ENCODE data around the gene NMT2.

The NMT2 gene

DNA sequence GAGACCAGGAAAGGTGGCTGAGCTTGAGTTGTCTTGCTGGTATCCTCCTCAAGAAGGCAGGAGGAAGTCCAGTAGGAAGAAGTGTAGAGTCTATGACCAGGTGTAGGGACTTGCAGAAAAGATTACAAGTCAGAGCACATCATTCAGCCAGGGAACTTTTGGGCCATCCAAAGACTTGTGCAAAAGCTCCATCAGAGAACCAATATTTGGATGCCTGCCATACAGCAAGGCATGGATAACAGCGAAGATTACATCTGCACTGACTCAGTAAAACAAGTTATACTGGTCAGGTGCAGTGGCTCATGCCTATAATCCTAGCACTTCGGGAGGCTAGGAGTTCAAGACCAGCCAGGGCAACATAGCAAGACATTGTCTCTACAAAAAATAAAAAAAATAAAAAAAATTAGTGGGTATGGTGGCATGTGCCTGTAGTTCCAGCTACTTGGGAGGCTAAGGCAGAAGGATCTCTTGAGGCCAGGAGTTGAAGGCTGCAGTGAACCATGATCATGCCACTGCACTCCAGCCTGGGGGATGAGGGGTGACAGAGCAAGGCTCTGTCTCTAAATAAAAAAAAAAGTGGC, 13.2 kb upstream of the NMT2 start:
- no peak for DNase-seq (ENCODE audit: low read depth in 2 of 2)
- no peak overlapping the region for H3K4me3 ChIP-seq (replicated peaks in 1 of 2; ENCODE audit: low read depth in 2 of 2, low read length in 2 of 2)
- TF ChIP-seq, protein P1, sequence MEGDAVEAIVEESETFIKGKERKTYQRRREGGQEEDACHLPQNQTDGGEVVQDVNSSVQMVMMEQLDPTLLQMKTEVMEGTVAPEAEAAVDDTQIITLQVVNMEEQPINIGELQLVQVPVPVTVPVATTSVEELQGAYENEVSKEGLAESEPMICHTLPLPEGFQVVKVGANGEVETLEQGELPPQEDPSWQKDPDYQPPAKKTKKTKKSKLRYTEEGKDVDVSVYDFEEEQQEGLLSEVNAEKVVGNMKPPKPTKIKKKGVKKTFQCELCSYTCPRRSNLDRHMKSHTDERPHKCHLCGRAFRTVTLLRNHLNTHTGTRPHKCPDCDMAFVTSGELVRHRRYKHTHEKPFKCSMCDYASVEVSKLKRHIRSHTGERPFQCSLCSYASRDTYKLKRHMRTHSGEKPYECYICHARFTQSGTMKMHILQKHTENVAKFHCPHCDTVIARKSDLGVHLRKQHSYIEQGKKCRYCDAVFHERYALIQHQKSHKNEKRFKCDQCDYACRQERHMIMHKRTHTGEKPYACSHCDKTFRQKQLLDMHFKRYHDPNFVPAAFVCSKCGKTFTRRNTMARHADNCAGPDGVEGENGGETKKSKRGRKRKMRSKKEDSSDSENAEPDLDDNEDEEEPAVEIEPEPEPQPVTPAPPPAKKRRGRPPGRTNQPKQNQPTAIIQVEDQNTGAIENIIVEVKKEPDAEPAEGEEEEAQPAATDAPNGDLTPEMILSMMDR (IDR thresholded peaks at IDR 0.05; ENCODE audit: low read depth, low read length): no peak

GRCh38 chr10:15180736-15181135, 12.2 kb upstream of the NMT2 start:
- H3K4me3 ChIP-seq (replicated peaks in 1 of 2; ENCODE audit: low read depth in 2 of 2, low read length in 2 of 2): no peak overlapping the region
- TF ChIP-seq, protein P1 (IDR thresholded peaks at IDR 0.05; ENCODE audit: low read depth, low read length): no peak
- peak in 1 of 2 donors; percentile 63 for DNase-seq (ENCODE audit: low read depth in 2 of 2)

DNA sequence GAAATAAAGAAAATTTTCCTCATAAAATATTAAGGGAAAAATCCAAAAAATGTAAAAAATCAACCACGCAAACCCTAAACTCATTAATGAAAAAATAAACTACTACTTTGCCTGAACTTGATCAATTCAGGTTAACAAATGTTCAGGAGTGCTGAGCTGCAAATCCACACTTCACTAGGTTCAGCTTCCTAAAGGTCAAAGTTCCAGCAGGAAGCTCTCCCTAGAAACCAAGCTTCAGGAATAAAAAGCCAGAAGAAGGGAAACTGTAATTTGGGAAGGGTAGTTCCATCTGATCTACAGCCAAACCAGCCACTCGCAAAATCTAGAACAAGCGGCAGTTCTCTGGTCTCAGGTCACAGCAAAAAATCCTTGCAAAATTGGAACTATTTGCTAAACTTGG, 7.8 kb upstream of the NMT2 start:
- DNase-seq (ENCODE audit: low read depth in 2 of 2): no peak
- TF ChIP-seq, protein P1 (IDR thresholded peaks at IDR 0.05; ENCODE audit: low read depth, low read length): no peak
- no peak overlapping the region for H3K4me3 ChIP-seq (replicated peaks in 1 of 2; ENCODE audit: low read depth in 2 of 2, low read length in 2 of 2)

DNA sequence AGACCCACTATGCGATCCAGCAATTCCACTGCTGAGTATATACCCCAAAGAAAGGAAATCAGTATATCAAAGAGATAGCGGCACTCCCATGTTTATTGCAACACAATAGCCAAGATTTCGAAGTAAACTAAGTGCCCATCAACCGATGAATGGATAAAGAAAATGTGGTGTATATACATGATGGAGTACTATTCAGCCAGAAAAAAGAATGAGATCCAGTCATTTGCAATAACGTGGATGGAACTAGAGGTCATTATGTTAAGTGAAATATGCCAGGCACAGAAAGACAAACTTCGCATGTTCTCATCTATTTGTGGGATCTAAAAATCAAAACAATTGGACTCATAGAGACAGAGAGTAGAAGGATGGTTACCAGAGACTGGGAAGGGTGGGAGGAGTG, 7.1 kb upstream of the NMT2 start:
- TF ChIP-seq, protein P1 (IDR thresholded peaks at IDR 0.05; ENCODE audit: low read depth, low read length): no peak
- no peak for DNase-seq (ENCODE audit: low read depth in 2 of 2)
- no peak overlapping the region for H3K4me3 ChIP-seq (replicated peaks in 1 of 2; ENCODE audit: low read depth in 2 of 2, low read length in 2 of 2)

DNA sequence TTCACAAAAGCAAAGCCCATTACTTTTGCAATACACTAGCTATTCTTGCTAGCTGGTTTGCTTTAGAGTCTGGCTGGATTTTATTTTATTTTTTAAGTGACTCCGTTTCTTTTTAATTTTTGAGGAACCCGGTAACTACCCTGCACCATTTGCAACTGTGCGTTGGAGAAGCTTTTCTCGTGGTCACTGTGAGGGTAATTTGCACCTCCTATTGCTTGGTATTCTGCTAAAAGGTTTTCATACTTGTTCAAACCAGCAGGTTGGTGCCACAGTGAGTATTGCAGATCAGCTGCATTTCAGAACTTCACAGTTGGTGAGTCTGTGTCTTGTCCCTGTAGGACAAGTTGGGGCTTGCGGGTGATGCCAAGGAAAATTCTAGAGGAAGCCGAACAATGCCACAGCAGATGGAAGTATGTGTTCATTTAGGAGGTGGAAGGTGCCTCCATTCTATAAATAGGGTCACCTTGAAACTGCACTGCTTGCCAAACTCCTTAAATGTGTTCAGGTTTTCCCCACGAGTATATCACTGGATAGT, 3.9 kb upstream of the NMT2 start:
- TF ChIP-seq, protein P1 (IDR thresholded peaks at IDR 0.05; ENCODE audit: low read depth, low read length): no peak
- DNase-seq (ENCODE audit: low read depth in 2 of 2): no peak
- no peak overlapping the region for H3K4me3 ChIP-seq (replicated peaks in 1 of 2; ENCODE audit: low read depth in 2 of 2, low read length in 2 of 2)

GRCh38 chr10:15169555-15170401, 1.3 kb upstream of the NMT2 start:
- TF ChIP-seq, protein P1 (IDR thresholded peaks at IDR 0.05; ENCODE audit: low read depth, low read length): no peak
- no peak for DNase-seq (ENCODE audit: low read depth in 2 of 2)
- no peak overlapping the region for H3K4me3 ChIP-seq (replicated peaks in 1 of 2; ENCODE audit: low read depth in 2 of 2, low read length in 2 of 2)

Data from cardiac fibroblast (primary cell).